Coronary artery (tissue), 2 donors: ENCODE results near the gene SH3PXD2B.
A peak's percentile ranks its signal among the peaks of the same experiment; 100 is the strongest.

Experiments
- DNase-seq: peaks from one replicate; pipeline ENCODE4 v3.0.0-alpha.2; 2017; ENCODE audit warnings: low spot score
- H3K27ac ChIP-seq, 2 donors: fragments of 200-600 bp; sonication (generic); one replicate each; pipeline ENCODE4 v1.5.1; 2016 to 2019
- H3K4me3 ChIP-seq: fragments of 200-600 bp; sonication (generic); 2 replicates; pipeline ENCODE4 v1.5.1; 2016; ENCODE audit warnings: mild to moderate bottlenecking, moderate library complexity
- TF ChIP-seq, protein P1 (sequence below): fragments of 200-600 bp; sonication (generic); IDR thresholded peaks from one replicate; pipeline ENCODE4 v1.5.1; 2019; ENCODE audit warnings: antibody characterized with exemption

The SH3PXD2B gene

DNA sequence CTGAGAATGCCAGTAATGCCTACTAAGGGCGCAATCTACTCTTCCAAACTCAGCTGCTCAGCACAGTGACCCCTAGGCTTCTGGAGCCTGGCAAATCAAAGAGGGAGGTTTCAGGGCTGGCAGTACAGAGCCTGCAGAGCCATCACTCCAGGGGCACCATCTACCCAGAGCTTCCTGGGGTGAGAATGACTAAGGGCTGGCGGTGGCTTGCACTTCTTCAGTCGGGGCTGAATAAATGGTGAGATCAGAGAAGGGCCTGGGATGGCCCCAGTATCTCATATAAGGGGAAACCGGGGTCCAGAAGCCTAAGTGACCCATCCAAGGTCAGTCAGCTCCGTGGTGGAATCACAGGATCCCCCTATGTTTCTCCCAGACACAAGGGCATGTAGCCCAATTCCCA is 5.3 kb downstream of the SH3PXD2B start:
- Histone ChIP-seq H3K27ac (peak overlapping the region in 1 of 2 donors; percentile 41), H3K4me3 (no peak overlapping the region)
- TF ChIP-seq, protein P1, sequence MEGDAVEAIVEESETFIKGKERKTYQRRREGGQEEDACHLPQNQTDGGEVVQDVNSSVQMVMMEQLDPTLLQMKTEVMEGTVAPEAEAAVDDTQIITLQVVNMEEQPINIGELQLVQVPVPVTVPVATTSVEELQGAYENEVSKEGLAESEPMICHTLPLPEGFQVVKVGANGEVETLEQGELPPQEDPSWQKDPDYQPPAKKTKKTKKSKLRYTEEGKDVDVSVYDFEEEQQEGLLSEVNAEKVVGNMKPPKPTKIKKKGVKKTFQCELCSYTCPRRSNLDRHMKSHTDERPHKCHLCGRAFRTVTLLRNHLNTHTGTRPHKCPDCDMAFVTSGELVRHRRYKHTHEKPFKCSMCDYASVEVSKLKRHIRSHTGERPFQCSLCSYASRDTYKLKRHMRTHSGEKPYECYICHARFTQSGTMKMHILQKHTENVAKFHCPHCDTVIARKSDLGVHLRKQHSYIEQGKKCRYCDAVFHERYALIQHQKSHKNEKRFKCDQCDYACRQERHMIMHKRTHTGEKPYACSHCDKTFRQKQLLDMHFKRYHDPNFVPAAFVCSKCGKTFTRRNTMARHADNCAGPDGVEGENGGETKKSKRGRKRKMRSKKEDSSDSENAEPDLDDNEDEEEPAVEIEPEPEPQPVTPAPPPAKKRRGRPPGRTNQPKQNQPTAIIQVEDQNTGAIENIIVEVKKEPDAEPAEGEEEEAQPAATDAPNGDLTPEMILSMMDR, result no peak
- no peak for DNase-seq

DNA sequence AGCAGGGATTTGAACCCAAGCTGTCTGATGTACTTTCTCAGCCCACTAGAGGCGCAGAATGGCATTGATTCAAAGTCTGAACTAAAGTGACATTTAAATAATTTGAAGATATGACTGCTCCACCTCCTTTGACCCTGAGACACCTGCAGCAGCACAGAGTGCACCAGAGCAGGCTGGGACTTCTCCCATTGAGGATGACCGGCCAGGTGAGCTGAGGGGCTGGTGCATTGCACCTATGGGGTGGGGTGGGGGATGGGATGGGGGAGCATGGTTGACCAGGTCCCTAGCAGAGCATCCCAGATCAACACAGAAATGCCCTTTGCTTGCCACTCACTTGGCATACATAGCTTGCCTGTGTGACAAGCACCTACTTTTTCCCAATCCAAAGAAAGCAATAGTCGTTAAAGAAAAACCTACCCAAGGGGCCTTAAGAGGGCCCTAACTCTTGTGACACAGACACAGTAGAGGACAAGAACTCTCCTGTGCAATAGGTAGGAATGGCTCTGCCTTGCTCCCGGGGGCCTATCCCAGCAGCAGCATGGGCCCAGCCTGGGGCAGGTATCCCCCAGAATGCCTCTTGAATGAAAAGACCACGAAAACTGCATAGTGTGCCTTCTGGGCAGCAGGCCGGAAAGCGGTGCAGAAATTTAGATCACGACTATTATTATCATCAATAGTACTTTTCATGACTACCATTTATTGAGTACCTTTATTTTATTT is 6.5 kb downstream of the SH3PXD2B start:
- TF ChIP-seq, protein P1, result no peak
- H3K27ac ChIP-seq, result peak overlapping the region in 1 of 2 donors; percentile 29

DNA sequence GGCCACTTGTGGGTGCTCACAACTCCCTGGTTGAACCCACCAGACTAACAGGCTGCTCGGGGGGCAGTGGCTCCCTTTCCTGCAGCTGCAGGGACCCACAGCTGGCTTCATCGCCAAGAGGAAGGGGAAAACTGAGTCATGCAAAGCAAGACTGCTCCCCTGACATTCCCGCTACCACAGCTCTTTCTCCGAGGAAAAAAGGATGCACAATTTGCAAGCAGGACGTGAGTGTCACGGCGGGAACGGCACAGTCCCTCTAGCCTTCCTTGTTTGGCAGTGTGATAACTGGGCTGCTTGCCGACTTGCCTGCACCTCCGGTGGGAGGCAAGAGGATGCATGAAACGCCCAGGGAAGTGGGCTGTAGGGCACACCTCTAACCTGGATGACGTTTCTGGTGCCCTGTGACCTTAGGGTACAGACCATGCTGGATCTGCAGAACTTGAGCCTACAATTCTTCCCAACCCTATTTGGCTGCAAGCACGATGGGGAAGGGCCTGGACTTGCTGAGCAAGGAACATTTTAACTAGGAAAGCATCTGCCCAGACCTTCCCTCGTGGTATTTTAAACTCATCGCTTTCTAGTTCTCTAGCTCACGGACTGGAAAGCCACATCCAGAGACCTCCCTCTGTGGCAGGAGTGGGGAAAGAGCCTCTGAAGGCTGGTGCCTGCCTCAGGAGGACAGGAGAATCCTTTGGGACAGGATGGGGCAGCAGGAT is 7.8 kb downstream of the SH3PXD2B start:
- peak overlapping the region in 1 of 2 donors; percentile 47 for H3K27ac ChIP-seq
- TF ChIP-seq, protein P1, result no peak
- DNase-seq, result no peak
- peak overlapping the region; percentile 20 for H3K4me3 ChIP-seq

More for the DNA sequence above, 6.5 kb downstream of the SH3PXD2B start:
- no peak for DNase-seq
- no peak overlapping the region for H3K4me3 ChIP-seq

DNA sequence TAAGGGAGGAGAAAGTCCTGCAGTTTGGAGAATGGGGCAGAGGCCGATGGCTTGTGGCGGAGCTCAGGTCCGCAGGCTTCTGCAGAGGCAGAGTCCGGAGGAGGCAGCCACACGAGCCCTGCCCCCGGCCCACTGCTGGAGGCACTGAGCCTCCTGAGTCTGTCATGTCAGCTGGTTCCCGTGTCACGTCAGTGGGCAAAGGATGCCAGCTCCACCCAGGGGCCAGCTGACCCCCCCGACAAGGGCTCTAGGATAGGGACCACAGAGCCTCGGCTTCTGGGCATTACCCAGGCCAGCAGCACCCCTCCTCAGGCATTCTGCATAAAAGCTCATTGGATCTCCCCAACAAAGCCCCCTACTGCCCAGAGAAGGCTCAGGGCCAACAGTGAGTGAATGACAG is 8.5 kb downstream of the SH3PXD2B start:
- TF ChIP-seq, protein P1, result no peak
- DNase-seq, result no peak
- Histone ChIP-seq H3K27ac (peak overlapping the region in 1 of 2 donors; percentile 47), H3K4me3 (peak overlapping the region; percentile 20)

DNA sequence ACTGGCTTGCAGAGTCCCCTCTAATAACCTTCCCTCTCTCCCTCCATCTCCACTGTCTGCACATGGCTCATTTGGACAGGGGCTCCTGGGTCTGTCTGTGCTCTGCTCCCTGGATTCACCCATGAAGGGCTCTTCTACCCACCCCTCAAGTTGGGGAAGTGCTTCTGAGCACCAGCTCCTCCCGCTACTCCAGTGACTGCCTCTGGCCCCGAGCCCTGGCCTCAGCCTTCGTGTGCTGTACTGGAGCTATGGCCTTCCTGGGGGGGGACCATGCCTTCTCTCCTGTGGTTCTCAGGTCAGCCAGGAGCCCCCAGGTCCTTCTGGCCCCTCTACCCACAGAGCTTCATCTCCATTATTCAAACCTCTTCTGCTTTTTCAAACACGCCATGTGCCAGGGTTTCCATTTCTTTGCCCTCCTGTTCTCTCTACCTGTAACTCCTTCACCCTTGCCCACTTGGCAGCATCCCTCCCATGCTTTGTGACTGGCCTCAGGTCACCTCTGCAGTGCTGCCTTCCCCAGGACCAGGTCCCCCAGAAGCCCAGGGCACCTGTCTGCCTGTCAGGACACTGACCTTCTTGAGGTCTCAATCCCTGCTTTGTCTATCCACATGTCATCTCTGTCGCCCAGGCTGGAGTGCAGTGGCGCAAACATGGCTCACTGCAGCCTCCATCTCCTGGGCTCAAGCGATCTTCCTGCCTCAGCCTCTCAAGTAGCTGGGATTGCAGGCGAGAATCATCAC is 9.5 kb downstream of the SH3PXD2B start:
- TF ChIP-seq, protein P1, result no peak
- Histone ChIP-seq H3K27ac (peak overlapping the region; percentile 58 to 81), H3K4me3 (no peak overlapping the region)
- DNase-seq, result no peak

DNA sequence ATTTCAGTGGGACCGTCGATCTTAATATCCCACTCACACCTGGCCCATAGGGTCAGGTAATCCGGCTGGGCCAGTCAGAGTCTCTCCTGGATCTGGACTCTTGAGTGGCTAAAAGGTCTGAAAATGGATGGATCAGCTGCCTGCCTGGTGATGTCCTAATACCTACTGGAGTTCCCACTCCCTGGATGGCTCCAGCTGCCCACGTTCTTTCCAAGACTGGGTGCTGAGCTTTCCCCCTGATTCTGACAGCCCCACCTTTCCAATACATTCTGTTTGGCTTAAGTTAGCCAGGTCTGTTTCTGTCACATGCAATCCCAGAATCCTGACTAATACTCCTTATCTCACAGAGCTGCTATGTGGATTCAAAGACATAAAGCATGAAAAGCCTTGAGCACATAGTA is 10.2 kb downstream of the SH3PXD2B start:
- peak overlapping the region; percentile 15 for H3K4me3 ChIP-seq
- H3K27ac ChIP-seq, result peak overlapping the region; percentile 58 to 81
- TF ChIP-seq, protein P1, result no peak
- no peak for DNase-seq
